Activated effector memory CD4-positive, alpha-beta T cell treated with anti-CD3 and anti-CD28 coated beads, Interleukin-2, amount 50 U/mL, for 16 hours (primary cell): ENCODE results near the gene BPGM.
"Not testable (repeated sequence)": the region's sequence is repeated elsewhere in the genome, so short reads cannot be mapped to it uniquely, and the experiment has no call there.

Experiments
- DNase-seq: peaks from one replicate; pipeline ENCODE4 v3.0.0-alpha.2; 2020

BPGM gene

DNA sequence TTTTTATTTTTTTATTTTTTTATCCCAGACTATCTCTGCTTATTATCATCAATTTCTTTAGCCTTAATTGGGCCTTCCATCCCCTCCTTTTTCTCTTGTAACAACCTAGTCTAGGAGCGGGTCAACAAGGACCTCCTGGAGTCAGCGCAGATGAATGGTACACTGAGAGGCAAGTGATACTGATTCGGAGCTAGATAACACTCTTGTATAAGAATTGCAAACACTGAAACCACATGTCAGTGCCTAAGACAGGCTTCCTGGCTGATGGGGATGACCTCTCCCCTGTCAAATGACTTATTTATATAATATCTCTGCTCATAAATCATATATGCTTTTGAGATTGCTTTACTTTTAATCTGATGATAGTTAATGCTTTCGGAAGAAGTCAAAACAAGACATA, 22.7 kb downstream of the BPGM start:
- no peak for DNase-seq

DNA sequence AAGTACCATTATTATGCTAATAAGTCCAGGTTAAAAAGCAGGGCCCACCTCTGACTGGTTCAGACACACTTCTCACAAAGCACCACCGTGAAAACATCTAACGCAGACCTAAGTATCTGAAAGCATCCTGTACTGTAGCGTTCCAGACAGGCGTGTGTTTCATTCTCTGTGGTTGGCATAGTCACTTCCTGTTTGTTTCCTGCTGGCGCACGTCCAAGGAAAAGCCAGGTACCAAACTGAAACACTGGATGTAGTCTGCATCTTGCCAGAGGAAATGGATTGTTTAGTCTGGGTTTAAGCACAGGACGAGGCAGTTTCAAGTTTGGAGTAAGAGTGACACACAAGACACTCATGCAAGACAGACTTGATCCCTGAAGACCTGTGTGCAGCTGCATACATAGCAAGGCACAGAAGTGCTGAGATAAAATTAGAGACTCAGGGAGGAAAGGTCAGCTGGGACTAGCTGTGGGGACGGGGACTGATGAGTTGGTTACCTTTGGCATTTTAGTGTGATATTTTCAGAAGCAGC, 23.3 kb downstream of the BPGM start:
- DNase-seq: peak; percentile 90

DNA sequence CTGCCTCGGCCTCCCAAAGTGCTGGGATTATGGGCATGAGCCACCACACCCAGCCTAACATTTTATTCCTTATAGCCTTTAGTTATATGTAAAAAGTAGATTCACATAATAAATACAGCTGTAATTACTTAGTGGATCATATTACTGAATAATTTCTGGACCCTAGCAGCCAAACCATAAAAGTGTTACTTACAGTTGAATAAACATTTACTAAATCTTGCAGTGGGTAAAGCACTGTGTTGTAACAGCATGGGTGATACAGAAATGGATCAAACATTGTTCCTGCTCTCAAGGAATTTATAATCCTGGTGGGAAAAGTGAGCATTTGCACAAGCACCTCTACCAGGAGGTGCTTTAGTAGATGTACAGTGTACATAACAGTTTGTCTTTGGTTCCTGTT, 25.0 kb downstream of the BPGM start:
- DNase-seq: no peak

DNA sequence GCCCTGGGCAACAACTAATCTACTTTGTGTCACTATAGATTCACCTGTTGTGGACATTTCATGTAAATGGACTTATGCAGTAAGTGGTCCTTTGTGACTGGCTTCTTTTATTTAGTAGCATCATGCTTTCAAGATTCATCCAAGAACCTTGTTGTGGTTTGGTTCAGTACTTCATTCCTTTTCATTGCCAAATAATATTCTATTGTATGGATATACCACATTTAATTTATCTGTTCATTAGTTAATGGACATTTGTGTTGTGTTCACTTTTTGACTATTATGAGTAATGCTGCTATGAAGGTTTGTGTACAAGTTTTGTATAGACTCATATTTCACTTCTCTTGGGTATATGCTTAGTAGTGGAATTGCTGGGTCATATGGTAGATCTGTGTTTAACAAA, 27.8 kb downstream of the BPGM start:
- no peak for DNase-seq

DNA sequence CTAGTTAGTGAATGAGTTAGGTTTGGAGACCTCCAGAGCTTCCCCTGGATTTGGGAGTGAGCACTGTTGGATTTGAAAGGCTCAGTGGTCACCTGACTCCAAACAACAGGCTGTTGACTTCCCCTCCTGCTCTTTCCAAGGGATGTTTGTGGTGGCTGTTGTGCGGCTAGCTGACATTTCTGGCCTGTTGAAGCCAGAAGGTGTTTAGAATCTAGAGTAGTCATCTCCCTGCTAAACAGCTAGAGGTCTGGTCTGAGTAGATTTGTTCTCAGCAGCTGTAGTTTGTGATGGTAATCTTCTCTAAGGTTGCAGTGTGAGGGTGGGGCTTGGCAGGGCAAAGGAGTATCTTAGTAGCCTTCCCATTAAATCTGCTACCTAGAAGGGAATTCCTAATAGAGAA, 30.1 kb downstream of the BPGM start:
- no peak for DNase-seq

DNA sequence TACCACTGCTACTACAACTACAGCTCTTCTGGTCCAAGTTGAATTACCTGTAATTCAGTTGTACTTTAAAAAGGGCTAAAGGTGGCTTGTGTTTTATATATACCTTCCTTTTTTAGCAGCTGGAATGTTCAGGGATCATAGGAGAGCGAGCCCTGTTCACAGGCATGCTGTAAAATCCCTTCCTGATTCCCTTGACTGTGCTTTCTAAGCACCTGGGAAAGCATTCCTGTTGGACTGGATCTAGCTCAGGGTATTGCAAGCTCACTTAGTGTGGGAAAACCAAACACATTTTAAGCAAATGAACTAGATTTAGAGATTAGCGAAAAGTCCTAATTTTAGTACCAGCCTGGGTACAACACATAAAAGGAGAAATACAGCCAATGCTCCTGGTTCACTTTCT, 31.5 kb downstream of the BPGM start:
- no peak for DNase-seq

DNA sequence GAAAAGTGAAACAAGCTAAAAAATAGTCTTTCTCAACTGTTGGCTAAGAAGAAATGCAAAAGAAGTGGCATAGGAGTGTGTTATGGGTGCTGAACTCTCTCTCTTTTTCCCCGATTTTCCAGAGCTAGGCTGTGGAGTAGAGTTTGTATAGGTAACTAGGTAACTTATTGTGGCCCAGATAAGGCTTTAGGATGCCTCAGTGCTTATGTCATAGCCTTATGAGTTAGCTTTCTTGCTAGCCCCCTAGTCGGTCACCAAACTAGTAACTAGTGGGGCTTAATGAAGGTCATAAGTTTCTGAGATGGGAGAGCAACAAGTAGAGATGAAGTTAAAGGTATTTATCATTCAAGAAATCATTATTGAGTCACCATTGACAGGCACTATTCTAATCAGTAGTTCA, 32.4 kb downstream of the BPGM start:
- no peak for DNase-seq

DNA sequence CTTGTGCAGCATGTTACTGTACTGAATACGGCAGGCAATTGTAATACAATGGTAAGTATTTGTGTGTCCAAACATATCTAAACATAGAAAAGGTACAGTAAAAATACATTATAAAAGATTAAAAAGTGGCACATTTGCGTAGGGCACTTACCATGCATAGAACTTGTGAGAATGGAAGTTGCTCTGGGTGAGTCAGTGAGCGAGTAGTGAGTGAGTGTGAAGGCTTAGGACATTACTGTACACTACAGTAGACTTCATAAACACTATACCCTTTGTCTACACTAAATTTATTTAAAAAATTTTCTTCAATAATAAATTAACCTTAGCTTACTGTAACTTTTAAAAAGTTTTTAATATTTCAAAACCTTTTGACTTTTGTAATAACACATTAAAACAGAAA, 37.5 kb downstream of the BPGM start:
- DNase-seq: no peak

DNA sequence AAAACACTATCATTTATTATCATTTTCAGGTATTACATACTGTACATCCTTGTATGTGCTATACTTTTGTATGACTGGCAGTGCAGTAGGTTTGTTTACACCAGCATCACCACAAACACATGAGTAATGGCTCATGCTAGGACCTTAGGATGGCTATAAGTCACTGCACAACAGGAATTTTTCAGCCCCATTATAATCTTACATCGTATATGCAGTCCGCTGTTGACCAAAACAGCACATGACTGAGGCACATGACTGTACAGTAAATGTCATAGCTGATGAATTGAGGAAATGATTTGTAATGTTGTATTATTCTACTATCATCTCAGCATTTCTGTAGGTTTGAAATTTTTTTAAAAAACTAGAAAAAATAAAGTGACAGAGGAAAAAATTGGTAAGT, 38.6 kb downstream of the BPGM start:
- DNase-seq: no peak

DNA sequence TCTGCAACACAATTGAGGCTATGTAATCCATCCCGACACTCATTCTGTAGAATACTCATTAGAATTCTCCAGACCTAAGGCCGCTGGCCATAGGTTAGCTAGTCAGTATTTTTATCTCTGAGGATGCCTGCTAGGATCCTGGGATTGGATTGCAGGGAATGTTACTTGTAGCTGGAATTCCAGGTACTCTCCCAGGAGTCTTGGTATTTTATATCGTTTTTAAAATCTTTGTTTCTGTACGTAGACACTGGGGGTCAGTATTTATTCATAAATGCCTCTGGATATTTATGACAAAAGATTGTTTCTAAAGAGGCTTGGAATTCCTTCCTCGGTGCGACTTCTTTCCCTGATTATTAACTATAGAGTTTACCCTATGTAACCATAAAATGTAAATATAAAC, 40.1 kb downstream of the BPGM start:
- DNase-seq: no peak

DNA sequence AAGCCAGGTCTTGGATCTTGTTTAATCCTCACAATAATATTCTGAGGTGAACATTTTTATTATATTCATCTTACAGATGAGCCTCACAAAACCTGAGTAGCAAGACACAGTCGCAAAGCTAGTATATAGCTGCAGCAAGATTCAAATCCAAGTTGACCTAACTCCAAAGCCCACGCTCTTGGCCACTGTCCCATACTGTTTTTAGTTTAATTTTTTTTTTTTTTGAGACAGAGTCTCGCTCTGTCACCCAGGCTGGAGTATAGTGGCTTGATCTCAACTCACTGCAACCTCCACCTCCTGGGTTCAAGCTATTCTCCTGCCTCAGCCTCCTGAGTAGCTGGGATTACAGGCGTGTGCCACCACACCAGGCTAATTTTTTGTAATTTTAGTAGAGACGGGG, 42.9 kb downstream of the BPGM start:
- not testable (repeated sequence) for DNase-seq

DNA sequence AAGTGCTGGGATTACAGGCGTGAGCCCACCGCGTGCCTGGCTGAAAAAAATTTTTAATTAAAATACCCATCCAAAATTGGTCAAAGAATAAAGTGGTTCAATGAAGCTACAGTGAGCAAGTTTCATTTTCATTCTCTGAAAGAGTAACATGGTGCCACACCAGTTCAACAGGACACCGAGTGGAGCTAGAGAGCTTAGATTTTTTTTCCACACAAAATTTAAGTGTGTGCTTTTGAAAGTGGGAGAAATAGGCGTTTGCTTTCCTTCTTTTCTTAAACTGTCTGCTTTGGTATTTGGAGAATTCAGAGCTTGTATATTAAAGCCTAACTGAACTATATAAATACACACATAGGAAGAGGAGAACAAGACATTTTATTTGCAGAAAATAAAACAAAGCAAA, 43.4 kb downstream of the BPGM start:
- no peak for DNase-seq

DNA sequence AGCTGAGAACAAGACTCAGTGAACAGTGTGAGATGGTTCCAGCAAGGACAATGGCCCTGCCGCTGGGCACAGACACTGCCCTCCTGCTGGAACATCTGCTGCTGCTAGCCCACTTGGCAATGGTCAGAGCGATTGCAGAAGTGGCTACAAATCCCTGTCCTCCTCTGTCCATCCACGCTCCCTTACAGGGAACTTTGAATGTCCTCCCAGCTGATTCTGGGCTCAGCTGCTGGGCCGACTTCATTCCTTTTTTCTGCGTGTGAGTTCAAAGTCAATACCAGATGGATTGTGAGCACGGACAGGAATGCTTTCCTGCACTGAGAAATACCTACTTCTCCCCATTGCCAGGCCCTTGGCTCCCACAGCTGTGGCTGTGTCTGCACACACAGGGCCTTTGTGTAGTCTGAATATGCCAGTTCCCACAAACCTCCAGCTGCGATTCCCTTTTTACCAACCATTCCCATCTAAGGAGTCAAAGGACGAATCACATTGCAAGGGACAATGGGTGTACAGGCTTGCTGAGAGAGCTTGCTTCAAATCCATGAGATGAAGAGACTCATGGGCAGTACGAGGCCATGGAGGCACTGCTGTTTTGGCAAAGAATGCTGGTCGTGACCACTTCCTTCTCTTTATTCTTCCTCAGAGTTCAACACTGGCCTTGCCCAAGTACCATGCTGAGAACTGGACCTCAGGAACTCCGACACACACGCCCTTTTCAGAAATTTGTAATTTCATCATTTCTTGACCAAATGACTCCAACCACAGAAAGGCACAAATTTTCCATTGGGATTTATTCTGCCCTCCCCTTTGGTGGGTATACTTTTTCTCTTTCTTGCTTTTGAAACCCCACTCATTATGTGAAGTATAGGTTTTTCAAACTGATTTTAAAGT, 44.2 kb downstream of the BPGM start:
- no peak for DNase-seq

DNA sequence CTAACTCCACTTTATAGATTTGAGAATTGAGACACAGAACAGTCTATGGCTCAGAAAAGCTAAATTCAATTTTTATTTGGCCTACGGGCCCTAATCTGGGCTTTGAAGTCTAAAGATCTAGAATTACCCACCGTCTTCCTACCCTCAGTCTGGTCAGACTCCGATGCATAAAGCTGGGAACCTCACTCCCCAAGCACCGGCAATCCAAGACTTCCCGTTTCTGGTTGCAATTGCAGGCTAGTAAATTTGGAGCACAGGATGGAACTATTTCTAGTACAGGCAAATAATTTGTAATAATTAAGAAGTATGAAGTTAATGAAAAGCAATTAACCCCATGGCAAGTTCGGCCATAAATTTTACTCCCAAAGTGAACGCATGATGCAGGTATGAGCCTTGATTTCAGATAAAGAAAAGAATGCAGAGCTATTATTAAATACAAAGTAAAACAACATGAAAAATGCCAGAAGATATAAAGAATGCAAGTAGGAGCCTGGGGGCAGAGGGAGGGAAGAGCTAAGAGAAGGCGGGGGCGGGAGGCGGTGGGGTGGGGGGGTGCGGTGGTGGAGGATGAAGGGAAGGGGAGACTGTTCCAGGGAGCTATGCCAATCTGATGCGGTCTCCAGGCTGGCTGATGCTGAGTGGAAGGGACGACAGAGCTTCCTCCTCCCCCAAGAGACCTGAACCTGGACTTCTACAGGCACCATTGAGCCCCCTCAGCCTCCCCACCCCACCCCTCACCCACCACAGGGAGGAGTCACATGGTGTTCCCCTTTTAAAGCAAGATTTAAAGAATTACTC, 45.1 kb downstream of the BPGM start:
- DNase-seq: no peak

DNA sequence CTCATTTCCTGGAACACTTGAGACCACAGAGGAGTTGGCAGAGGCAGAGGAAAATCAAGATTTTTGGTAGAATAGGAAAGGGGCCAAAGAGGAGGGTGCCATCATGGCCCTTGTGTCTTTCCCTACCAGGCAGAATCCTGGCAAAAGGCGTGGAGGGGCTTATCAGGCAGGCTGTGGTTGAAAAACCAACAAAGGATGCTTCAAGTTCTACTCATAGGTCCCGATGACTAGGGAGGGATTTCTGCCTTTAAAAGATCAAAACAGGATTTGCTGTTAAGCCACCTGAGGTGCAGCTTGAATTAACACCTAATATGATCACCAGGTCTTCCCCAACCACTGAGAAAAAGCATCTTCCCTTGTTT, 45.7 kb downstream of the BPGM start:
- DNase-seq: no peak

DNA sequence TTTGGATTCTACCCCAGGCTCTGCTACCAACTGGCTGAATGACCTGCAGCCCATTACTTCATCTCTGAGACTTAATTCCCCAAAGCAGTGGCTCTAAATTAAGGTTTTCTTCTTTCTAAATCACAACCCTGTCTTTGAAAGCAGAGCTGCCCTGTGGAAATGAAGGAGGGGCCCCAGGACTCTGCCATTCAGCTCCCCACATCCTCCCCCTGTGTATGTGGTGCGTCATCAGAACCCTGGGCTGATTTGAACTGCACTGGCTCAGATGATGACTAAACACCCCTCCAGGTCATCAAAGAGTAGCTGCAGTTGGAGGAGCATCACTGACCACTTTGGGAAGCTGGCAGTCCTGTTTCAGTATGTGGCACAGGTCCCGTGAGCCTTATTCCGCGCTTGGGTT, 46.6 kb downstream of the BPGM start:
- no peak for DNase-seq

DNA sequence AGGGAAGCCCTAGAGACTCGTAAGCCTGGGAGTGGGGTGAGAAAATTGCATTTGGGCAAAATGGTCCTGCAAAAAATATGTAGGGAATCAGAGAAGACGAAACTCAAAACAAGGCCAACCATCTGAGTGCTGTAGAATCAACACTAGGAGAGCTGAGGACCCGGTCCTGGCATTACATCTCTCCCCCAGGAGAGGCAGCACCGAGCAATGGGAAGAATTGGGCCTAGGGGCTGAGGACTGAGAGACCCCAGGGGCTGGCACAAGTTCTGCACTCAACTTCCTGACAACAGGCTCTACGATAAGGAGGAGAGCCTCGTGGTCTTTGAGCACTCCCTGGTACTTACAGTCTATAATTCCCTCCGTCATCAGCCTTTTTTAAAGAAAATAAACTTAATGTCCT, 47.6 kb downstream of the BPGM start:
- no peak for DNase-seq

DNA sequence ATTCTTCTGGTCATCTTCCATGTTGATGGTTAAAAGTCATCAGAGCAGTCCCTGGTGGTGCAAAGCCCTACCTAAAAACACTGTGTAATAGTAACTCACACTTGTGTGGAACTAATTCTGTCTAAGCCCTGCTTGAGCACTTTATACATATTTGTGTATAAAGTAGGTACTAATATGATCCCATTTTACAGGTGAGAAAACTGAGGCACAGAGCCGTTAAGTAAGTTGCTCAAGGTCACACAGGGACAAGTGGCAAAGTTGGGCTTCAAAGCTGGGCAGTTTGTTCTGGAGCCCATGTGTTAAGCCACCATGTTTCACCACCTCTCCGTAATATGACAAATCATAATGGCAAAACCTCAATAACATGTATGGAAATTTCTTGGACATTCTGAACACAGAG, 48.1 kb downstream of the BPGM start:
- no peak for DNase-seq

DNA sequence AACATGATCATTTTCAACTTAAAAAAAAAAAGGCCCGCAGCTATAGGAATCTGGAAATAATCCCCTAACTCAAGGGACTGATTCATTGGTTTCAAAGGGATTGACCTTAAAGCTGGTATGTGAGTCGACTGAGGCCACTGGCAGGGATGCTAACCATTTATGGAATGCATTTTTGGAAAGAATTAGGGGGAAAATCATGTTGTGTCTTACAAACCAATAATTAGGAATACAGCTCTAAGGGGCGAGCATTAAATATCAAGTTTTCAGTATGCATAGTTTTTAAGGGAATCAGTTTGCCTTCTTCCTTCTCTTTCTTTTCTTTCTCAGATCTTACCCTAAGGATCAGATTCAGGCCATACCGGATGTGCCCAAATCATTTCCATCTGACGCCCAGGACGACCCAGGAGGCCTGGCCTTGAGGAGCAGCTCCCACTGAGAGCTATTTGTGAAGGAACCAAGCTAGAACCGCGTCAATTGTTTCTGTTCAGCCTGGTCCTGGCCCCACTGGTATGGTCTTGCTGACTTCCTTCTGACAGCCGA, 48.7 kb downstream of the BPGM start:
- DNase-seq: no peak

DNA sequence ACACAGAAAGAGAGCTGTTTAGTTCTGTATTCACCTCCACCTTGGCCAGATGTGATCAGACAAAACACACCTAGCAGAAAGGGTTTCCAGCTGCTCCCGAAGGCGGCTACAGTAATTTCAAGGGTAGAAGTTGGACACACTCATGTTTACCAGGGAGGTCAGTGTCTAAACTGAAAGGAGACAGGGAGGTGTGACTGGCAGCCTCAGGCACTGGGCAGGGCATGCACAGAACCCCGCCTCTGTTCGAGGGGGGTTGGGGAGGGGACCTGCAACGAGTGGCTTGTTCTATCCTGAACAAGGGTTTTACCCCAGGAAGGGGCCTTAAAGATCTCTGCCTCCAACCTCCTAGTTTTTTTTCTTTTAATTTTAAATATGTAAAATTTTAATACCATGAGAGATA, 49.6 kb downstream of the BPGM start:
- DNase-seq: no peak

DNA sequence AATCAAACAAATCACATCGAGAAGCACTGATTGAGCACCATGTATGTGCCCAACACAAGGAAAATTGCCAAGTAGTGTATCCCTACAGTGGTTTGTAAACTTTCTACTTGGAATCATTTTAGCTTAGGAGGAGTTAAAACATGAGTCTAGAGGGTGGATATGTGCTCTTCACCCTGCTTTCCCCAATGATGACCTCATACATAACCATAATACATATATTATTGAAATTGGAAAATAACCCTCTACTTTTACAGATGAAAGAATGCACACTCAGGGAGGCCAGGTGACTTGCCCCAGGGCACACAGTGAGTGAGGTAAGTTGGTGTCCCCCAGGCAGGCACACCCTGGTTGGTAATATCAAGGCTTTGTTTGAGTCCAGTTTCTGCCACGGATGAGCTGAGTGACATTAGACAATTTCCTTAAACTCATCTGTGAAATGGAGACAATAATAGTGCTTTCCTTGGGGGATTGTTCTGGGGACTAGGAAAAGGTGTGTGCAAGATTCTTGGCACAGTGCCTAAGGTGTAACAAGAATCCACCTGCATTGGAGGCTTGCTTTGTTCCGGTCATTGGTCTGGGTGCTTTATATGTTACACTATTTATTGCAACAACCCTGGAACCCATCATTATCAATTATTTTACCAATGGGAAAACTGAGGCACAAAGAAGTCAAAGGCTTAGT, 50.7 kb downstream of the BPGM start:
- no peak for DNase-seq

DNA sequence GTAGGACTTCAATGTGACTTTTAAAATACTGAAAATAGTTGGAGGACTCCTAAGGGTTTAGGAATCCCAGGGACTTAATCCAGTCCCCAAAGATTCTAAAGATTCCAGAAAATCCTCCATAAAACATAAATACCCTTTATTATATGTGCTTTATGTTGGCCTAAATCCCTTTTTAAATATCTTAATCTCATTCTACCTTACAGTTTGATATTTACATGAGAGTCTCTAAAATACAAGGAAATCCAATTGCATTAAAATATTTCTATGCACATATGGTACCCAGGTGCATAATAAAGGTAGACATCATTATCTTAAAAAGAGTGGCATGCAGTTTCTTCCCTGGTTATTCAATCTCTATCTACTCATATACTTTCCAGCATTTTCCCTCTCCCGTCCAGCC, 51.8 kb downstream of the BPGM start:
- DNase-seq: no peak
